HG03354 (cell line): ENCODE data around the gene URB2.
"Not testable (repeated sequence)": the region's sequence is repeated elsewhere in the genome, so short reads cannot be mapped to it uniquely, and the experiment has no call there.

Experiments
- ATAC-seq: cut with Tn5 transposase; IDR thresholded peaks from one replicate; pipeline ENCODE4 v1.9.1; 2021; ENCODE audit warnings: mild to moderate bottlenecking; ENCODE audit not compliant: unreplicated experiment, poor library complexity, severe bottlenecking

Gene URB2

DNA sequence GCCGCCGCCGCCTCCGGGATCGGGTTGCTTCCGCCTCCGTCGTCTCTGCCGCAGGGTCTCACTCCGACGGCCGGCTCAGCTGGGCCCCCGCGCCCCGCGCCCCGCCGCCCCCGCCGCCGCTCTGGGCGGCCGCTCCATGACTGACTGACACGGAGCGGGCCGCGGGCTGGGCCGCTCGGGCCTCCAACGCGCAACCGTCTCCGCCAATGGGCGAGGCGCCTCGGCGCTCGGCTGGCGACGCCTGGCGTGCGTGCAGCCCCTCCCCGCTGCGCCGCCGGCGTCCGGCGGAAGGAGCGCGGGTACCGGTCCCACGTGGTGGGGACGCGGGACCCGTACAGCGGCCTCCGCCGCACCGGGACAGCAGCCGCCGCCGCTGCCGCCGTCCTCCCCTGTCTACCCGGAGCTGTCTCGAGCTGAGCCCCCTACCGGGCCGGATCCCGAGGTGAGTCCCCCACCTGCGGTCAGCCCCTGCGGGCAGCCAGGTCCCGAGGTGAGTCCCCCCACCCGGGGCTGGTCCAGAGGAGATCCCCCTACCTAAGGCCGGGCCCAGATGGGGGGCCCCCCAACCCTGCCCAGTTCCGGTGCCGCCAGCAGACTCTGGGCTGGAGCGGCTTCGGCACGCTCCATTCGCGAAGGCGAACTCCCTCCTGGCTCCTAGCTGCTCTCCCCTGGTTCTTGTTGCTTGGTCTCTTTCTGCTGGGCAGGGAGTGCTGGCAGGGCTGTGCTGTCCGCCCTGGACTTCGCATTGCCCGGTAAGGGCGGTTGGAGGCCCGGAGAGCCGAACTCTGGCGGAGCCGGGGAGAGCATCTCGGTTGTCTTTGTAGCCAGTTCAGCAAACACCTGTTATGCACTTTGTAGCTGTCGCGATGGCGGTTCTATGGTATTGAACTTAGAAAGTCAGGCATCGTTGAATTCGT, at the start of gene URB2, which contains the start of gene TAF5L:
URB2 (plus strand) TSS at position 333 of the 917 bp plus-strand sequence. CDS start 1,387 bp downstream, outside the sequence.
TAF5L (minus strand) TSS at position 208 of the 917 bp plus-strand sequence. CDS start 11,640 bp downstream, outside the sequence.
- peak; percentile 87 for ATAC-seq

- ATAC-seq = no peak
These were observed 47.6 kb upstream of the URB2 start for GRCh38 chr1:229578168-229579058.

- ATAC-seq = peak; percentile 65
These were observed 46.9 kb upstream of the URB2 start for GRCh38 chr1:229579059-229579673.

DNA sequence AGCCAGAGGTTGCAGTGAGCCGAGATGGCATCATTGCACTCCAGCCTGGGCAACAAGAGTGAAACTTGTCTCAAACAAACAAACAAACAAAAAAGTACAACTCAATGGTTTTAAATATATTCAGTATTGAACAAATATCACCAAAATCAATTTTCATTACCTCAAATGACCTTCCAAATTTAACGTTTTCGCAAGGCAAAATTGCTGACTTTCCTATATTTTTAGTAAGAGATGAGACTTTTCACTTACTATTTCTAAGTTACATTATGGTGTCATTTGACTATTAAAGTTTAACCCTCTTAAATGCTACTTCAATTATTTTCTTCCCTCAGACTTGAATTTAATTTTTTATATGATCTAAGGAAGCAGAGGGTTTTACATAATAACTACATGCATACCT, 44.6 kb upstream of the URB2 start:
- ATAC-seq = no peak

GRCh38 chr1:229582011-229582694, 43.9 kb upstream of the URB2 start:
- ATAC-seq = no peak

DNA sequence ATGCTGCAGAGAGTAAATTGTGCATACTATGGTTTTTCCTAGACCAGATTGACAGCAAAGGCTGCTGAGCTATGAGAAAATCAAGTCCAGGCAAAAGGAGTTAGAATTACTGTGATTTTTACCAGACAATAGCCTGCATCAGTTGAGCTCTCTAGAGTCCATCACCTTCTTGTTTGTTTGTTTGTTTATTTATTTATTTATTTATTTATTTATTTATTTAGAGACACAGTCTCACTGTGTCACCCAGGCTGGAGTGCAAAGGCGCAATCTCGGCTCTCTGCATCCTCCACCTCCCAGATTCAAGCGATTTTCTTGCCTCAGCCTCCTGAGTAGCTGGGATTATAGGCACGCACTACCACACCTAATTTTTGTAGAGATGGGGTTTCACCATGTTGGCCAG, 43.3 kb upstream of the URB2 start:
- no peak for ATAC-seq

GRCh38 chr1:229585338-229585737, 40.7 kb upstream of the URB2 start:
- ATAC-seq = no peak

- no peak for ATAC-seq
These were observed 35.9 kb upstream of the URB2 start for GRCh38 chr1:229590119-229590518.

GRCh38 chr1:229593800-229594199, 32.2 kb upstream of the URB2 start:
- no peak for ATAC-seq

GRCh38 chr1:229594227-229595008, 31.6 kb upstream of the URB2 start:
- no peak for ATAC-seq

- not testable (repeated sequence) for ATAC-seq
These were observed 30.2 kb upstream of the URB2 start for GRCh38 chr1:229595876-229596275.

- ATAC-seq = no peak
These were observed 28.9 kb upstream of the URB2 start for GRCh38 chr1:229596925-229597699.

GRCh38 chr1:229597877-229598276, 28.2 kb upstream of the URB2 start:
- ATAC-seq = no peak

DNA sequence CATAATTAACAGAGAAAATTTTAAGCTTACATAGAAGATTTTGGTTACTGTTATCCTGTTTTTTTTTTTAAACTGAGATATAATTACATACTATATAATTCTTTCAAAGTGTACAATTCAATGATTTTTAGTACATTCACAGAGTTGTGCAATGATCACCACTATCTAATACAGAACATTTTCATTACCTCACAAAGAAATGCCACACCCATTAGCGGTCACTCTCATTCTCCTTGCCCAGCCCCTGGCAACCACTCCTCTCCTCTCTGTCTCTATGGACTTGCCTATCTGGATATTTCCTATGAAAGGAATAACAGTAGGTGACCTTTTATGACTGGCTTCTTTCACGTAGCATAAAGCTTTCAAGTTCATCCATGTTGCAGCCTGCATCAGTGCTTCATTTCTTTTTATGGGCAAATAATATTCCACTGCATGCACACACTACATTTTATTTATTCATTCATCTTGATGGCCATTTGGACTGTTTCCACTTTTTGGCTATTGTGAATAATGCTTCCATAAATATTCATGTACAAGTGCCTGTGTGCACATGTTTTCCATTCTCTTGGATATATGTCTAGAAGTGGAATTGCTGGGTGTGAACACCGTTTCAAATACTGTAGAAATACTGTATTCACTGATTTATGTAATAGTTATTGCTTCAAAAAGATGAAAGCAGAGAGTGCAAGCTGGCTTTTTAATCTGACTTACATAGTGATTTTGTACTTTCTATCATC, 26.7 kb upstream of the URB2 start:
- no peak for ATAC-seq

DNA sequence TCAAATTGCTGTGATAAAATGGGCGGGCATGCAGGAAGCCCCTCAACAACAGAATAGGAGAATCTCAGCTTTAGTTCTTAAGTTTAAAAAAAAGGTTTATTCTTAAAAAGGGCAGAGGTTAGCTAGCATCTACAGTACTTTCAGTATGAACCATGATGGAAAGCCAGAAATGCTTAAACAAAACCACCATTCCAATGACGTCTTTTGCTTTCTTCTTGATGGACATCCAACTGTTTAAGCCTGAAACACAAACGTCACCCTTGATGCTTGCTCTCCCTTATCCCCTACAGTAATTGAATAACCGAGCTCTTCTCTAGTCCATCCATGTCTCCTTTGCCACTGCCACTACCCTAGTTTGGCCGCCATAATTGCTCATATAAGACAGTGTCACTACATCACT, 25.8 kb upstream of the URB2 start:
- ATAC-seq = no peak

- ATAC-seq = no peak
These were observed 22.6 kb upstream of the URB2 start for GRCh38 chr1:229603371-229604005.

DNA sequence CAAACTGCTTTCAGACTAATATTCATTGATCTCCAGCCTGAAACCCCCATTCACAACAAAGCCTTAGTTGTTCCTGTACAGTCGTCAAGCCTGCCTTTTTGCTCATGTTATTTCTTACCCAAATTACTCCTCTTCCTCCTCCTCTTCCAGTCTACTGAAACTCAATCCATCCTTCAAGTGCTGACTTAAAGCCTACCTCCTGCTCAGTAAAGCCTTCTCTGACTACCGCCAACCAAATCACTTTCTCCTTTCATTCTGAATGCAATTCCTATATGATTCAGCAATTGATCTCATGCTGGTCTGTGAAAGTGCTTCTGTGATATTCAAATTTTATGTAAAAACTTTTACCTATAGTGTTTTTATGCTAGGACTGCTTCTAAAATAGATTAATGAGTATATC, 18.7 kb upstream of the URB2 start:
- ATAC-seq = no peak
